ENCODE data around the gene PTH2. TPM values are rescaled to one million over a fixed set of nuclear protein-coding genes. Genes with fewer than 3 reads are reported as not detected.

Gene PTH2
- total RNA-seq, 1 experiment from 2014 or later = 1.0 TPM

- no peak for TF ChIP-seq ETV6 (CRISPR knock-in tag; IDR thresholded peaks at IDR 0.05)
- TF ChIP-seq ZNF416 (CRISPR knock-in tag; IDR thresholded peaks at IDR 0.05) = no peak
- TF ChIP-seq RORB (CRISPR knock-in tag; IDR thresholded peaks at IDR 0.05) = no peak
- TF ChIP-seq ZNF425 (CRISPR knock-in tag; conservative IDR thresholded peaks at IDR 0.05) = no peak
- no peak for TF ChIP-seq ARID4B (CRISPR knock-in tag; IDR thresholded peaks at IDR 0.05; ENCODE audit: borderline replicate concordance)
- no peak for TF ChIP-seq JUN (CRISPR knock-in tag; IDR thresholded peaks at IDR 0.05)
- no peak for TF ChIP-seq PREB (CRISPR knock-in tag; IDR thresholded peaks at IDR 0.05; ENCODE audit: borderline replicate concordance)
- TF ChIP-seq OVOL2 (CRISPR knock-in tag; IDR thresholded peaks at IDR 0.05; ENCODE audit: borderline replicate concordance) = no peak
- no peak for TF ChIP-seq ATF1 (CRISPR knock-in tag; IDR thresholded peaks at IDR 0.05)
- TF ChIP-seq ZNF232 (CRISPR knock-in tag; IDR thresholded peaks at IDR 0.05) = no peak
- no peak for TF ChIP-seq ERG (CRISPR knock-in tag; IDR thresholded peaks at IDR 0.05)
- TF ChIP-seq ZBTB21 (CRISPR knock-in tag; IDR thresholded peaks at IDR 0.05; ENCODE audit: borderline replicate concordance) = no peak
- no peak for TF ChIP-seq NFYB (CRISPR knock-in tag; conservative IDR thresholded peaks at IDR 0.05; ENCODE audit: low read depth)
- no peak for TF ChIP-seq SMAD3 (CRISPR knock-in tag; IDR thresholded peaks at IDR 0.05; ENCODE audit: borderline replicate concordance)
- TF ChIP-seq FOXK1 (CRISPR knock-in tag; IDR thresholded peaks at IDR 0.05) = no peak
- no peak for TF ChIP-seq ZNF532 (CRISPR knock-in tag; IDR thresholded peaks at IDR 0.05; ENCODE audit: borderline replicate concordance)
- no peak for TF ChIP-seq CREM (CRISPR knock-in tag; IDR thresholded peaks at IDR 0.05)
- no peak for TF ChIP-seq ZNF219 (CRISPR knock-in tag; IDR thresholded peaks at IDR 0.05; ENCODE audit: borderline replicate concordance)
- Mint-ChIP-seq H3K27me3 (ENCODE audit: low read depth) (peaks cover 91% of the 10 kb centered on the region), H3K4me3 (no peak overlapping the region), H3K27ac (no peak overlapping the region), H3K36me3 (no peaks in the 10 kb centered on the region), H3K9me3 (peaks cover 7% of the 10 kb centered on the region), H3K4me1 (peaks cover 37% of the 10 kb centered on the region)
- POLR2A ChIA-PET = no interaction called here
- DNase-seq (ENCODE audit: low spot score) (no peak), ATAC-seq (no peak)
- CTCF ChIA-PET = no interaction called here
Measured at GRCh38 chr19:49438261-49438660, 15.0 kb upstream of the PTH2 start.
